A673 (cell line): ENCODE data around the gene IL21R. TPM values are rescaled to one million over a fixed set of nuclear protein-coding genes. Genes with fewer than 3 reads are reported as not detected.

Source experiments
- BruUV-seq: library from RNA; stranded (reverse); fragments of 400-500 nt; replicated peaks from 2 replicates; lab custom pipeline; 2021; lab: Mats Ljungman, UMichigan
- CTCF ChIA-PET: fragments of 300-600 bp; sonication (Branson Sonifier 250); formaldehyde crosslinking; loops from one replicate; lab custom pipeline; 2022; ENCODE audit warnings: antibody characterized with exemption; lab: Charles Lee
- POLR2A ChIA-PET: fragments of 300-600 bp; sonication (Branson Sonifier 250); formaldehyde crosslinking; loops from one replicate; lab custom pipeline; 2022; ENCODE audit warnings: antibody characterized with exemption; ENCODE audit not compliant: low non-redundant PET; lab: Charles Lee
- DNase-seq: peaks from one replicate; pipeline ENCODE4 v3.0.0-alpha.2; 2015; ENCODE audit warnings: low spot score
- H3K27ac ChIP-seq: fragments of 200-600 bp; sonication (generic); 2 replicates; pipeline ENCODE4 v1.5.1; 2016; ENCODE audit warnings: mixed run types, low read depth, mild to moderate bottlenecking, mixed read lengths, antibody characterized with exemption, low read length; ENCODE audit not compliant: poor library complexity, severe bottlenecking
- H3K27me3 ChIP-seq: fragments of 200-600 bp; sonication (generic); replicated peaks from 2 replicates; pipeline ENCODE4 v1.6.1; 2017; ENCODE audit warnings: mixed run types, low read depth, mild to moderate bottlenecking, mixed read lengths, antibody characterized with exemption, low read length; ENCODE audit not compliant: insufficient read depth, poor library complexity
- H3K36me3 ChIP-seq: fragments of 200-600 bp; sonication (generic); 2 replicates; pipeline ENCODE4 v1.6.1; 2016; ENCODE audit warnings: mixed run types, mild to moderate bottlenecking, mixed read lengths, antibody characterized with exemption, low read length; ENCODE audit not compliant: insufficient read depth, poor library complexity, severe bottlenecking
- H3K4me1 ChIP-seq: fragments of 200-600 bp; sonication (generic); 2 replicates; pipeline ENCODE4 v1.6.1; 2017; ENCODE audit warnings: mixed run types, mild to moderate bottlenecking, mixed read lengths, antibody characterized with exemption, low read length; ENCODE audit not compliant: insufficient read depth, poor library complexity, severe bottlenecking
- H3K4me3 ChIP-seq: fragments of 200-600 bp; sonication (generic); 2 replicates; pipeline ENCODE4 v1.5.1; 2016; ENCODE audit warnings: low read depth, mixed run types, mild to moderate bottlenecking, mixed read lengths, low read length; ENCODE audit not compliant: poor library complexity, severe bottlenecking
- H3K9me3 ChIP-seq: fragments of 200-600 bp; sonication (generic); 2 replicates; pipeline ENCODE4 v1.6.1; 2016; ENCODE audit warnings: mixed run types, low read depth, mild to moderate bottlenecking, mixed read lengths, antibody characterized with exemption, low read length; ENCODE audit not compliant: poor library complexity, severe bottlenecking
- EZH2 ChIP-seq: fragments of 200-600 bp; sonication (generic); IDR thresholded peaks from 2 replicates; pipeline ENCODE4 v1.6.1; 2017; ENCODE audit warnings: borderline replicate concordance, low read depth, mild to moderate bottlenecking, mixed read lengths, antibody characterized with exemption, low read length; ENCODE audit not compliant: poor library complexity, severe bottlenecking
- intact Hi-C: fragments of 100-400 bp; cut with micrococcal nuclease; formaldehyde crosslinking; loops from one replicate; pipeline ENCODE4 v1.10.0; 2022; ENCODE audit not compliant: unreplicated experiment
- total RNA-seq: library from RNA; stranded (reverse); gene quantifications from 2 replicates; pipeline ENCODE4 v1.2.3, GENCODE V29; 2021
- TF ChIP-seq, protein P1 (sequence below): fragments of 300-800, 200-600 bp; sonication (generic); conservative IDR thresholded peaks from 2 replicates; pipeline ENCODE4 v1.5.1; 2017; ENCODE audit warnings: low read depth, mild to moderate bottlenecking, antibody characterized with exemption, low read length, moderate library complexity, mixed read lengths

IL21R gene
- total RNA-seq, 1 experiment from 2014 or later: 0.19 TPM

DNA sequence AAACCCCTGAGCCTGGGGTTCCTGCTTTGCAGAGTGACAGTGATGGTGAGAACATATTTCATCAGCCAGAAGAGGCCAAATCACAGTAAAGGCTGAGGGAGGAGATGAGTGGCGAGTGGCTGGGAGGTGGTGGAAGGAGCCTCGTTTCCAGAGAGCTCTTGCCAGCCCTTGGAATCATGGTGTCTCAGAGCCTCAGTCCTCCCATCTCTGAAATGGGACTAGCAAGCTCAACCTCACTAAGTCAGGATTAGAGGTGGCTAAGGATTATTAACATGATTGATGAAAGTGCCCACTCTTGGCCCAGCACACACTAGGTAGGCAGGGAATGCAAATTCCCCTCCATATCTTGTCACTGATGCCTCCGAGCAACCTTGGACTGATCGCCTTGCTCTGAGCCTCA, 45.2 kb upstream of the IL21R start:
- H3K36me3 ChIP-seq: peaks cover 4% of the 10 kb centered on the region
- DNase-seq: no peak
- H3K4me1 ChIP-seq: no peaks in the 10 kb centered on the region
- intact Hi-C loops: no loop called here
- no TSS peak for BruUV-seq
- no peaks in the 10 kb centered on the region for H3K27me3 ChIP-seq
- no peak overlapping the region for H3K27ac ChIP-seq
- no peaks in the 10 kb centered on the region for H3K9me3 ChIP-seq
- no peak overlapping the region for H3K4me3 ChIP-seq
- CTCF ChIA-PET: interaction anchor here (0.7 kb wide), 1 partner anchor 237 kb away, joined by 3 read pairs; no protein-coding TSS in a partner anchor
- TF ChIP-seq EZH2: no peak
- TF ChIP-seq, protein P1, sequence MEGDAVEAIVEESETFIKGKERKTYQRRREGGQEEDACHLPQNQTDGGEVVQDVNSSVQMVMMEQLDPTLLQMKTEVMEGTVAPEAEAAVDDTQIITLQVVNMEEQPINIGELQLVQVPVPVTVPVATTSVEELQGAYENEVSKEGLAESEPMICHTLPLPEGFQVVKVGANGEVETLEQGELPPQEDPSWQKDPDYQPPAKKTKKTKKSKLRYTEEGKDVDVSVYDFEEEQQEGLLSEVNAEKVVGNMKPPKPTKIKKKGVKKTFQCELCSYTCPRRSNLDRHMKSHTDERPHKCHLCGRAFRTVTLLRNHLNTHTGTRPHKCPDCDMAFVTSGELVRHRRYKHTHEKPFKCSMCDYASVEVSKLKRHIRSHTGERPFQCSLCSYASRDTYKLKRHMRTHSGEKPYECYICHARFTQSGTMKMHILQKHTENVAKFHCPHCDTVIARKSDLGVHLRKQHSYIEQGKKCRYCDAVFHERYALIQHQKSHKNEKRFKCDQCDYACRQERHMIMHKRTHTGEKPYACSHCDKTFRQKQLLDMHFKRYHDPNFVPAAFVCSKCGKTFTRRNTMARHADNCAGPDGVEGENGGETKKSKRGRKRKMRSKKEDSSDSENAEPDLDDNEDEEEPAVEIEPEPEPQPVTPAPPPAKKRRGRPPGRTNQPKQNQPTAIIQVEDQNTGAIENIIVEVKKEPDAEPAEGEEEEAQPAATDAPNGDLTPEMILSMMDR: no peak
- POLR2A ChIA-PET: no interaction called here

- Histone ChIP-seq H3K27me3 (no peaks in the 10 kb centered on the region), H3K27ac (no peak overlapping the region), H3K36me3 (peaks cover under 1% of the 10 kb centered on the region), H3K9me3 (no peaks in the 10 kb centered on the region), H3K4me3 (no peak overlapping the region), H3K4me1 (no peaks in the 10 kb centered on the region)
- DNase-seq: no peak
- POLR2A ChIA-PET: no interaction called here
- intact Hi-C loops: no loop called here
- TF ChIP-seq EZH2: no peak
- TF ChIP-seq, protein P1: no peak
- CTCF ChIA-PET: no interaction called here
- no TSS peak for BruUV-seq
Measured at GRCh38 chr16:27359051-27359450, 42.9 kb upstream of the IL21R start.

GRCh38 chr16:27359615-27360014, 42.4 kb upstream of the IL21R start:
- intact Hi-C loops: no loop called here
- H3K36me3 ChIP-seq: no peaks in the 10 kb centered on the region
- TF ChIP-seq, protein P1: no peak
- TF ChIP-seq EZH2: no peak
- no peaks in the 10 kb centered on the region for H3K4me1 ChIP-seq
- BruUV-seq: no TSS peak
- no peak for DNase-seq
- H3K27ac ChIP-seq: no peak overlapping the region
- ChIA-PET POLR2A (no interaction called here), CTCF (no interaction called here)
- no peaks in the 10 kb centered on the region for H3K9me3 ChIP-seq
- no peak overlapping the region for H3K4me3 ChIP-seq
- no peaks in the 10 kb centered on the region for H3K27me3 ChIP-seq
